EL (cell line): Measurements from ENCODE around the gene NME9.

Experiments
- DNase-seq: peaks from one replicate; pipeline ENCODE4 v3.0.0-alpha.2; 2016

NME9 gene

DNA sequence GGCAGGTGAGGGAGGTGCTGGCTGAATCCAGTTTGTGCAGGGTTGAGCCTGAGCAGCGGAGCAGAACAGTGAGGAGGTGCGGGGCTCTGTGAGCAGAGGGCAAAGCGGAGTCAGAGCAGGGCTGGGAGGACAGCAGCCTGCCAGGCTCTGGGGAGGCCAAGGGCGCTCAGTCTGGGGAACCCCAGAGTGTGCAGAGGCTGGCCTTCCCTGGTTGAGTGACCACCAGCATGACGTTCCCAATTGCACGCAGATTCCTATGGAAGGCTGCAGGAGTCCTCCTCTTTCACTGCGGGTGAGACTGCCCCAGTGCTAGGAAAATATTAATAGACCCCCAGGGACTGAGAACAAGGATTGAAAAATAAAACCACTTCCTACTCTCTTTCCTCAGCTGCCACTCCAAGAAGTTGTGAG, 31.9 kb upstream of the NME9 start:
- no peak for DNase-seq

GRCh38 chr3:138360869-138361525, 31.3 kb upstream of the NME9 start:
- no peak for DNase-seq

DNA sequence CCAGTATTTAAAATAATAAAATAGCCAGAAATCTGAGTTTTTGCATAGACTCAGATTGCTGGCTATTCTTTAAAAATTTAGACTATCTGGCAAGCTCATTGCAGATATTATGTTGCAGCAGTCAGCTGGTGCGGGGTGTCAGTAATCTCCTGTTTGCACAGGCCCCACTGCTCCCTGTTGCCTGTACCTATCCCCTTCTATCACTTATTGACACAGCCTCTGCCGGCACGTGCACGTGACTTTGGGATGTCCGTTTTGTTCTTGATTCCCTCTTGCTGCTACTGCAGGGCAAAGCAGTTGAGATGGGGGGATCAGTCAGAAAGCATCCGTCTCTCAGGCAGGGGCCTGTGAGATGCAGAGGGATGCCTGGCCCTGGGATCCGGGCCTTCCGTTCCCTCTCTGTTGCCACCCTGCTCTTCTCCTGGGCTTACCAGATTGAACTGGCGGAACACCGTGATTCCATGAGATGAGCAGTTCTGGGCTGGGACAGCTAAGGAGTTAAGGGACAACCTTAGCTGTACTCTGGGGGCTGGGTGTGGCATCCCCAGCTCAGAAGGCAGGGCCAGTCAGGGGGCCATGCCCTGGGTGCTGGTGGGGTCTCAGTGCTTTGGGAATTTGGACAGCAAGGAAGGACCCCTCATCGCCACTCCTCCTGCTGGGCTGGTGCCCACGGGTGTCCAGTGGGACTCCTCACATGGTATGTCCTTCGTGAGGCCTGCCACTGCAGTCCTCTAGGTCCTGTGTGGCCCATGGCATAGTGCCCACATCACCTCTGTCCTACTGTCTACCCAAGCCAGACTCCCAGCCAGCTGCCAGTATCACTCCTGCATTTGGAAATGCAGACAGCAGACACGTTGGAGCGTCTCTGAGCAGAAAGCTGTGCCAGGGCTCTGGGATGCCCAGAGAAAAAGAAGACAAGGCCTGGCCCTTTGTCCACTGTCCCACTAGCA, 30.5 kb upstream of the NME9 start:
- DNase-seq: no peak

GRCh38 chr3:138359148-138359918, 29.7 kb upstream of the NME9 start:
- DNase-seq: no peak

DNA sequence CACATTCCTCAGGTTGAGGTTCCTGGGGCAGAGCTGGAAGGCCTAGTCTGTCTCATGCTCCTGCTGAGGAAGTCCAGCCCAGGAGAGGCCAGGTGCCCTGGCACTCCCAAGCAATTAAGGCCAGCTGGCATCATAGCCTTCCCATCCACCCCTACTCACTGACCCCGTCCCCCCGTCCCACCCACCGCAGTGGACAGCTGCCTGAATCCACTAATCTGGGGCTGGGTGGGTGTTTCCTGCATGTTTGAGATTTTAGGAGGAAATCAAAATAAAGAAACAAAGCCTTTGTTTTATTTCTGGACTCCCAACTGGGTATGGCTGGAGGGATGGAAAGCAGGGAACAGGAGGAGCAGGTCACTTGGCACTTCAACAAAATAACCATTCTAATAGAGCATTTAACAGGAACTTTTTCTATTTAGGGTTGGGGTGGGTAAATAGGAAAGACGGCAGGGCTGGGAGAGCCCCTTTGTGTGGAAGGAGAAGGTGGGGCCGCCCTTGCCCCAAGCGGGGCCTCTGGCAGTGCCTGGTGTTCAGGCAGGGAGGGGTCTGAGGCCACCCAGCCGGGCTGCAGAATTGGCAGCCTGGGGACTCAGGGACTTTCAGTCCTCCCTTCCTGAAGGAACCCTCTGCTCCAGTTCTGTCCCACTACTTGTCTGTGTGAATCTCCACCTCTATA, 27.2 kb upstream of the NME9 start:
- DNase-seq: no peak

DNA sequence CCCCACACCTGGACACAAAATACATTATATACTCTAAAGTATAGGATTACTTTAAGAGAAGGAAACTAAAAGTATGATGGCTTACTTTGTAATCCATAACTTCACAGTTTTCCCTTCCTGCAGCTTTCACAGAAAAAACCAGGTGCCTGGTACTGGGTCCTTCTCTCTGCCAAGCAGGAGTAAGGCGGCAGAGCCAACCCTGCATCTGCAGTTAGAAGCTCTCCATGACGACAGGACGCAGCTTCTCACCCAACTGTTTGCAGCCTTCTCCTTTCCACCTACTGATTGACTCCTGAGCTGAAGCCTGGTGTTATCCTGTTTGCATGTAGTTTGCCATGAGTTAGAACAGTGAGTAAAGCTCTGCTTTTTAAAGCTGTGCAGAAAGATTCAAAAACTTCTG, 25.4 kb upstream of the NME9 start:
- DNase-seq: no peak

- DNase-seq: no peak
Observed at GRCh38 chr3:138354376-138354775, 24.7 kb upstream of the NME9 start.

DNA sequence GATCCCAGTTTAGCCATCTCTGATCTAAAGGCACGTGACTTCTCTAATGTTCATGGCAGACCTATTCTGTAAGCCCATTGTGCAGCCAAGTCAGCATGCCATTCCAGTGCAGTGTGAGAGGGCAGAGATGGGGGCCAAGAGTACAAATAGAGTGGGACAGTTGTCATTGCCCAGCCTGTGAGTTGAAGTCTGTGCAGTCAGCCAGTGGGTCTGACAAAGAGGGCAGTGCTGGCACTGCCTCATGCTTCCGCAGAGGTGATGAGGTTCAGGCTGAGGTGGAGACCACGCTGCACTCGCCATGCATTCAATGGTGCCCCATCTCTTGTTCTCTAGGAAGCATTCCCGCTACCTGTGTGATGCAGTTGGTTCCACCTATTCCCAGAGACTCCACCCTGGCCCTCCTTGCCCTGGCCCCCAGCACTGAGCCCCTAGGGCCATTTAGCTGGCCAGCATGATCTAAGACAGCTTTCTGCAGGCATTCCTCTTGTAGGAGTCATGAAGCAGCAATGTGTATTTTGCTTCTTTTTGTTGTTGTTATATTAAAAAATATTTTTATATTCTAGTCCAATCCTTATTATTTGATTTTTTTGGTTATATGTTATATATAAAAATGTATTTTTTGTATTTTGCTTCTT, 22.4 kb upstream of the NME9 start:
- DNase-seq: peak; percentile 40

GRCh38 chr3:138351151-138351550, 21.5 kb upstream of the NME9 start:
- no peak for DNase-seq

GRCh38 chr3:138349926-138350665, 20.4 kb upstream of the NME9 start:
- no peak for DNase-seq

- peak; percentile 36 for DNase-seq
Observed at GRCh38 chr3:138348754-138349739, 19.4 kb upstream of the NME9 start.

DNA sequence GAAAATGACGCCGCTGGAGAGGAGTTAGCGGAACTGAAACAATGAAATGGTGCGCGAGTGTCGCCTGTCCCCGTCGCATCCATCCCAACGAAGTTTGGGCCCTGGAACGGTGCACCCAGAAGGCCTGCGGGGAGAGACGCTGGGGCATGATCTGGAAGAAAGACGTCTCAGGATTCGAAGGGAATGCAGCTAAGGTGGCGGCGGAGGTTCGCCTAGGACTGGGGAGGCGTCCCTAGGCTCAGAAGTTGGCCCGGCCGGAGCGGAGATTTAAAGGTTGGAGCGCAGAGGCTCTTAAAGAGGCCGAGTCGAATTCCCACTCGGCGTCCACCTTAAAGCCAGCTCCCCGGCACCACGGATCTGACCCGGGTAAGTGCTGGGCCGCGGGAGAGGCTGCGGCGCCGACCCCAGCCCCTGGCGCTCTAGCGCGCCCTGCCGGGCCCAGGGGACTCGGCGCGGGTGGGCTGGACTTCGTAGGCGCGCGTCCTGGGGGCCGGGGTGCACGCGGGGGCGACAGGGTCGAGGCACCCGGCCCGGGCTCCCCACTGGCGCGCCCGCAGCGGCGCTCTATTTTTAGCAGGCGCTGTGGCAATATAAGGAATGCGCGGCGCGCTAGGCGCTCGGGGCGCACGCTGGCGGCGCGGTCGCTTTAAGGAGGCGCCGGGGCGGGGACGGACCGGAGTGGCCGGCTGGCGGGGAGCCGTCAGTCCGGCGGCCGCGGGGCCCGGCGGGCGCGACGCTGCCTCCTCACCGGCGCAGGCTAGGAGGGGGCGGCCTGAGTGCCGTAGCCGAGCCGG, 18.5 kb upstream of the NME9 start, which contains the start of gene MRAS:
Gene MRAS (plus strand): TSS at position 620 of the 794 bp plus-strand sequence. CDS start 24,305 bp downstream, outside the sequence.
- DNase-seq: peak; percentile 82

DNA sequence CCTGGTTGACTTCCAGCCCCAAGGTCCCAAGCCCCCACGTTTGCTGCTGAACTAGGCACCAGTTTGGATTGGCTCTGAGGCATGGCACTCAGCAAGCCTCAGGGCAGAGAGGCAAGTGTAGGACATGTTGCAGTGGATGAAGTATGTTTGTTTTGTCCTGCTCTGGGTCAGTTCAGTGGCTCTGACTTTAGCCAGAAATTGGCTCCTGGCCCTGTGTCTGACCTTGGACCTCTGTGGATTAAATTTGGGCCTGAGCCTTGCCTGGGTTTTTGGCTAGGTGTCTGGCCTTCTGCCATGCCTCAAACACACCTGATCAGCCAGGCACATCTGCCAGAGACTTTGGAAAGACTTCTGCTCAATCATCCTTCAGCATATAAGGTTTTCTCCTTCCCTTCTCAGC, 15.1 kb upstream of the NME9 start:
- no peak for DNase-seq

DNA sequence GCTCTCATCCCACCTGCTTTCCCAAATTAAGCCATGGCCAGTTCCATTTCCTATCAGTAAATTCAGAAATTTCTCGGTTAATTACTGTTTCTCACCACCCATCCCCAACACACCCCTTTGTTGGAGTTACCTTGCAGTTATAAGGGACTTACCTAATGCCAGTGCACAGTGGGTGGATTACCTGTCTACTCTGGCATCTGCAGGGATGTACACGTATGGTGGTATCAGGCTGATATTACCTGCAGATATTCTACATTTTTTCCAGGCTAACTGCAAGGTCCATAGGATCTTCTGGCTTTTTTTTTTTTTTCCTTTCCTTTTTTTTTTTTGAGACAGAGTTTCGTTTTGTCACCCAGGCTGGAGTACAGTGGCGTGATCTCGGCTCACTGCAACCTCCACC, 10.9 kb upstream of the NME9 start:
- DNase-seq: no peak

DNA sequence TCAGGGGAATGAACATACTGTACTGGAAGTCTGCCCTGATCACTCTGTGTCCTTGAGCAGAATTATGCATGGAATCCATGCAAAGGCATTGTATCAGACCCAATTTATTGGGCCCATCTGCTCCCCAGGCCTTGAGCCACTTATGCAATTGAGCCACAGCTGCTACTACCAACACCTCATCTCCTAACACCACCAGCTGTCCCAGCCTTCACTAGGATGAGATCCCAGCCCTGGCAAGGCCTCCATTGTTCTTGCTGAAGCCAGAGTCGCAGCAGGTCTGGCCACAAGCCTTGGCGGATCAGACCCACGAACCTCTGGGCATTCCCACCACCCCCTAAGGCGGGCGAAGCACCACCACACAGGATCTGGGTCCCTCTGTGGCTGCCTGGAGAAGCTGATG, 9.2 kb upstream of the NME9 start:
- DNase-seq: no peak

- DNase-seq: no peak
Observed at GRCh38 chr3:138338244-138338643, 8.6 kb upstream of the NME9 start.

DNA sequence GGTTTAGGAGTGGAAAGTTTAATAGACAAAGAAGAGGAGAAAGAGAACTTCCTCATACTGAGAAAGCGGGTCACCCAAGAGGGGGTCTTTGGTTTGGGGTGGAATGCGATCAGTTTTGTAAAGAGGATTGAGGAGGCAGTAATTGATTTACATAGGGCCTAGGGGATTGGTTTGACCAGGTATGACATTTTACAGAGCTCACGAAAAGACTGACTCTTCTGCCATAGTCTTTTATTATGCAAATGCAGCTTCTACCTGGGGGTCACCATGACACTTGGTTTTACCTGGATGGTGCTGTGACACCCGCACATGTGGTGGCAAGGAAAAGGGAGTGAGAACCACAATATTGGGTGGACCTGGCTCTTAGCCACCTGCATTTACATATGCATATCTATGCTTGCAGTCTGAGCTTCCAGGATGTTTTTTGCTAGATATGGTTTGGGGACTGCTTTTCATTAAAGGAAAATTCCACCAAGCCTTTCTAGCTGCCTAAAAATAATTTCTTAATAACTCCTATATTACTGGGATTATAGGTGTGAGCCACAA, 6.9 kb upstream of the NME9 start:
- no peak for DNase-seq

DNA sequence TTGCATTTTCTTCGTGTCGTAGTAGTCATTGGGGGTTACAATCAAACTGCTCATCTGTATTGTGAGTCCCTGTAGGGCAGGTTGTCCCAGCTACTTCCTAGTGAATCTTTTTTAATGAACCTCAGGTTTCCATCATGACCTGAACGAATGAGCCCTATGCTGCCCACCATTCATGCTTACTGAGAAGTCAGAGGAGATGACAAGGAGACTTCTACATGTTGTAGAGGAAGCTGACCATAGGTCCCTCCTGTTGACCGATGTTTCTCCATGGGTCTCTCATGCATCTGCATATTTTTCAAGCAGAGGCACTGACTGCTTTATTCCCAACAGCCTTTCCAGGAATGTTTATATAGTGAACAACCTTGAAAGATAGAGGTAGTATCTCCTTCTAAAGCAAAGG, 5.0 kb upstream of the NME9 start:
- no peak for DNase-seq

- peak; percentile 37 for DNase-seq
Observed at GRCh38 chr3:138332472-138333073, 2.9 kb upstream of the NME9 start.
